Cardiac fibroblast (primary cell): ENCODE data around the gene CT45A5.
"Not testable (repeated sequence)": the region's sequence is repeated elsewhere in the genome, so short reads cannot be mapped to it uniquely, and the experiment has no call there.

ENCODE experiments used
- DNase-seq, 2 donors: peaks; one replicate each; pipeline versions ENCODE4 v3.0.0 to v3.0.0-alpha.2; 2010; ENCODE audit warnings: low read depth in 2 of 2
- H3K4me3 ChIP-seq, 2 donors: replicated peaks in 1 of 2; 1 replicate in 1 of 2; 2 replicates in 1 of 2; pipeline ENCODE4 v1.5.1; 2011; ENCODE audit warnings: low read depth in 2 of 2, low read length in 2 of 2, mild to moderate bottlenecking in 2 of 2, moderate library complexity in 1 of 2
- TF ChIP-seq, protein P1 (sequence below): IDR thresholded peaks from one replicate; pipeline ENCODE4 v1.5.1; 2011; ENCODE audit warnings: low read depth, mild to moderate bottlenecking, low read length, inconsistent platforms

Gene CT45A5, protein sequence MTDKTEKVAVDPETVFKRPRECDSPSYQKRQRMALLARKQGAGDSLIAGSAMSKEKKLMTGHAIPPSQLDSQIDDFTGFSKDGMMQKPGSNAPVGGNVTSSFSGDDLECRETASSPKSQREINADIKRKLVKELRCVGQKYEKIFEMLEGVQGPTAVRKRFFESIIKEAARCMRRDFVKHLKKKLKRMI

DNA sequence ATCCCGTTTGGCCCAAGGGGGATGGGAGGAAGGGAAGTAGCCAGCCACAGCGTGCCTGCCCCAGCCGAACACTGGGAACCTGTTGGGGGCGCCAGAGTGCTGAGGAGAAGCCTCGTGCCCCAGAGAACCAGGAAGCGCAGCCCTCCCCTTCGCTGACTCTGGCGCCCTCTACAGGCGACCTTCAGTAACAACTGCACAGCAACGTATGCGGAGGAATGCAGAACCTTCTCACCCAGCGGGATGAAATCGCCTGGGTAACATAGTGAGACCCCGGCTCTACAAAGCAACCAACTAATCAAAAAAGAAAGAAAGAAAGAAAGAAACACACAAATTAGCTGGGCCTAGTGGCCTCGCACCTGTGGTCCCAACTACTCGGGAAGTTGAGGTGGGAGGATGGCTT, at the start of gene CT45A5:
CT45A5 (minus strand) TSS at position 101 of the 400 bp plus-strand sequence. CDS start 3,774 bp downstream, outside the sequence.
- H3K4me3 ChIP-seq, DNase-seq: not testable (repeated sequence)

DNA sequence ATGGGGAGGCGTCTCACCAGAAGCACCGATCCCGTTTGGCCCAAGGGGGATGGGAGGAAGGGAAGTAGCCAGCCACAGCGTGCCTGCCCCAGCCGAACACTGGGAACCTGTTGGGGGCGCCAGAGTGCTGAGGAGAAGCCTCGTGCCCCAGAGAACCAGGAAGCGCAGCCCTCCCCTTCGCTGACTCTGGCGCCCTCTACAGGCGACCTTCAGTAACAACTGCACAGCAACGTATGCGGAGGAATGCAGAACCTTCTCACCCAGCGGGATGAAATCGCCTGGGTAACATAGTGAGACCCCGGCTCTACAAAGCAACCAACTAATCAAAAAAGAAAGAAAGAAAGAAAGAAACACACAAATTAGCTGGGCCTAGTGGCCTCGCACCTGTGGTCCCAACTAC, 34.6 kb upstream of the CT45A5 start, which contains the start of gene CT45A2:
CT45A2 (minus strand) TSS at position 101 of the 400 bp plus-strand sequence. CDS start 3,747 bp downstream, outside the sequence.
- not testable (repeated sequence) for H3K4me3 ChIP-seq, DNase-seq

DNA sequence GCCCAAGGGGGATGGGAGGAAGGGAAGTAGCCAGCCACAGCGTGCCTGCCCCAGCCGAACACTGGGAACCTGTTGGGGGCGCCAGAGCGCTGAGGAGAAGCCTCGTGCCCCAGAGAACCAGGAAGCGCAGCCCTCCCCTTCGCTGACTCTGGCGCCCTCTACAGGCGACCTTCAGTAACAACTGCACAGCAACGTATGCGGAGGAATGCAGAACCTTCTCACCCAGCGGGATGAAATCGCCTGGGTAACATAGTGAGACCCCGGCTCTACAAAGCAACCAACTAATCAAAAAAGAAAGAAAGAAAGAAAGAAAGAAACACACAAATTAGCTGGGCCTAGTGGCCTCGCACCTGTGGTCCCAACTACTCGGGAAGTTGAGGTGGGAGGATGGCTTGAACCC, 17.4 kb upstream of the CT45A5 start, which contains the start of gene CT45A6:
CT45A6 (minus strand) TSS at position 101 of the 400 bp plus-strand sequence. CDS start 3,794 bp downstream, outside the sequence.
- DNase-seq, H3K4me3 ChIP-seq: not testable (repeated sequence)

DNA sequence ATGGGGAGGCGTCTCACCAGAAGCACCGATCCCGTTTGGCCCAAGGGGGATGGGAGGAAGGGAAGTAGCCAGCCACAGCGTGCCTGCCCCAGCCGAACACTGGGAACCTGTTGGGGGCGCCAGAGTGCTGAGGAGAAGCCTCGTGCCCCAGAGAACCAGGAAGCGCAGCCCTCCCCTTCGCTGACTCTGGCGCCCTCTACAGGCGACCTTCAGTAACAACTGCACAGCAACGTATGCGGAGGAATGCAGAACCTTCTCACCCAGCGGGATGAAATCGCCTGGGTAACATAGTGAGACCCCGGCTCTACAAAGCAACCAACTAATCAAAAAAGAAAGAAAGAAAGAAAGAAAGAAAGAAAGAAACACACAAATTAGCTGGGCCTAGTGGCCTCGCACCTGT, 17.2 kb downstream of the CT45A5 start, which contains the start of gene CT45A3:
CT45A3 (minus strand) TSS at position 101 of the 400 bp plus-strand sequence. CDS start 3,747 bp downstream, outside the sequence.
- not testable (repeated sequence) for H3K4me3 ChIP-seq, DNase-seq

DNA sequence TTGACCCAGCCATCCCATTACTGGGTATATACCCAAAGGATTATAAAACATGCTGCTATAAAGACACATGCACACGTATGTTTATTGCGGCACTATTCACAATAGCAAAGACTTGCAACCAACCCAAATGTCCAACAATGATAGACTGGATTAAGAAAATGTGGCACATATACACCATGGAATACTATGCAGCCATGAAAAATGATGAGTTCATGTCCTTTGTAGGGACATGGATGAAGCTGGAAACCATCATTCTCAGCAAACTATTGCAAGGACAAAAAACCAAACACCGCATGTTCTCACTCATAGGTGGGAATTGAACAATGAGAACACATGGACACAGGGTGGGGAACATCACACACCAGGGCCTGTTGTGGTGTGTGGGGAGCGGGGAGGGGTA, 40.6 kb downstream of the CT45A5 start:
- not testable (repeated sequence) for DNase-seq, H3K4me3 ChIP-seq

DNA sequence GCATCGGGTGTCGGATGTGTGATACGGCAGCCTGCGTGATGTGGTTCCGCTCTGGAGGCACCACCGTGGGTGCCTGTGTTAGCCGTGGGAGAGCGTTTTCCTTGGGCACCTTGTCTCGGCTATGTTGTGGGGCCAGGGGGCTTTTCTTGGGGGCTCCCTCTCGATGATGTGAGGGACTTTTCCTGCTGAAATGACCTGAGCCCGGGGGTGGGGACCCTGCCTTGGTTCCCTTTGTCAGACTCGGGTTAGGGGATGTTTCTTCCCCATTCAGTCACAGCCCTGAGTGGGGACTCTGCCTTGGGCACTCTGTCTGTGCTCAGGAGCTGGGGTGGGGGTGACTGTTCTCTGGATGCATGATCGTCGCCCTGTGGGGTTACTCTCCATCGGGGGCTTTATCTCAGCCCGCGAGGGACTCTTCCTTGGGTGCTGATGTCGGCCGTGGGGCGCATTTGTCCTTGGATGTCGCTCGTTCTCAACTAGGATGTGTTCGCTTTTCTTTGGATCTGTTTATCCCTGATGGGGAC, 44.0 kb downstream of the CT45A5 start:
- no peak for DNase-seq
- no peak overlapping the region for H3K4me3 ChIP-seq
- TF ChIP-seq, protein P1, sequence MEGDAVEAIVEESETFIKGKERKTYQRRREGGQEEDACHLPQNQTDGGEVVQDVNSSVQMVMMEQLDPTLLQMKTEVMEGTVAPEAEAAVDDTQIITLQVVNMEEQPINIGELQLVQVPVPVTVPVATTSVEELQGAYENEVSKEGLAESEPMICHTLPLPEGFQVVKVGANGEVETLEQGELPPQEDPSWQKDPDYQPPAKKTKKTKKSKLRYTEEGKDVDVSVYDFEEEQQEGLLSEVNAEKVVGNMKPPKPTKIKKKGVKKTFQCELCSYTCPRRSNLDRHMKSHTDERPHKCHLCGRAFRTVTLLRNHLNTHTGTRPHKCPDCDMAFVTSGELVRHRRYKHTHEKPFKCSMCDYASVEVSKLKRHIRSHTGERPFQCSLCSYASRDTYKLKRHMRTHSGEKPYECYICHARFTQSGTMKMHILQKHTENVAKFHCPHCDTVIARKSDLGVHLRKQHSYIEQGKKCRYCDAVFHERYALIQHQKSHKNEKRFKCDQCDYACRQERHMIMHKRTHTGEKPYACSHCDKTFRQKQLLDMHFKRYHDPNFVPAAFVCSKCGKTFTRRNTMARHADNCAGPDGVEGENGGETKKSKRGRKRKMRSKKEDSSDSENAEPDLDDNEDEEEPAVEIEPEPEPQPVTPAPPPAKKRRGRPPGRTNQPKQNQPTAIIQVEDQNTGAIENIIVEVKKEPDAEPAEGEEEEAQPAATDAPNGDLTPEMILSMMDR: no peak

DNA sequence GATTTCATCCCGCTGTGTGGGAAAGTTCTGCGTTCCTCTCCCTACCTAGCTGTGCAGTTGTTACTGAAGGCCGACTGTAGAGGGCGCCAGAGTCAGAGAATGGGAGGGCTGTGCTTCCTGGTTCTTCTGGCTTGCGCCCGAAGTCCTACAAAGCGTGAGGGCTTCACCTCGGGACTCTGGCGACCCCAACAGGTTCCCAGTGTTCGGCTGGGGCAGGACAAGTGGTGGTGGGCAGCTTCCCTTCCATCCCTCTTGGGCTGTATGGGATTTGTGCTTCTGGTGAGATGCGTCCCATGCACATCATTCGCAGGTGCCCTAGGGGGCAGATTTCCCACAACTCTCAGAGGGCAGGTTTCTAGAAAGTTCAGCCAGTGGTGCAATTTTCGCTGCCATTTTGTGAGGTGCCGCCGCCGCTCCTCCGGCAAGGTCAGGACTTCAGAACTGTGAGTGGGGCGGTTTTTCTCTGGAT, 44.6 kb downstream of the CT45A5 start:
- H3K4me3 ChIP-seq: no peak overlapping the region
- DNase-seq: peak in 1 of 2 donors; percentile 0
- TF ChIP-seq, protein P1: peak; percentile 8

DNA sequence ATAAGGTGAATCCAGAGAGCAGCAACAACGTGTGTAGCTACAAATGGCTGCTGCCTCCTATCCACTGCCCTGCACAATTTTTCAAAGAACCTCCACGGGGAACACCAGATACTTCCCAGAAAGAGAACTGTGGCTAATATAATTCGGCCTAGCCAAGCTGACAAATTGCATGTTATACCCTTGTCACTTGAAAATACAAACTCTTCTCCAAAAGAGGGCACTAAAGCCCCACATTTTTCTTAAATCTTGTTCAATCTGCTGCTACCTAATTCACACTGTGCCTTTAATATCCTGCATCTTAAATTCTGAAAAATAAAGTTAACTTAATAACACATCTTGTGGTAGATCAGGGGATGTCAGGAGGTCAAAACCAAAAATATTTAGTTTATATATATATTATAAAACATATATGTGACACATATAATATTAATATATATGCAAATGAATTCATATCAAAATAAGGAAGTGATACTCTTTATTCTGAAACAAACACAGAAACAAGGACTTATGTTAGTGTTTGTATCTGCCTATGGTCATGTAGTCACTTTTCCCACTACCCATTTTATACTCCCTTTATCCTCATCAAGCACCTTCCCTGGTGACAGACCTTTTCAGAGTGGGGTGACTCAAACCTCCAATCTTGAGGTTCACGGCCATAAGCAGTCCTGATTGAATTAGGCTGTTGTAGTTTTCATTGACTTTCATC, 47.8 kb downstream of the CT45A5 start:
- DNase-seq: peak; percentile 1 to 3
- H3K4me3 ChIP-seq: no peak overlapping the region

DNA sequence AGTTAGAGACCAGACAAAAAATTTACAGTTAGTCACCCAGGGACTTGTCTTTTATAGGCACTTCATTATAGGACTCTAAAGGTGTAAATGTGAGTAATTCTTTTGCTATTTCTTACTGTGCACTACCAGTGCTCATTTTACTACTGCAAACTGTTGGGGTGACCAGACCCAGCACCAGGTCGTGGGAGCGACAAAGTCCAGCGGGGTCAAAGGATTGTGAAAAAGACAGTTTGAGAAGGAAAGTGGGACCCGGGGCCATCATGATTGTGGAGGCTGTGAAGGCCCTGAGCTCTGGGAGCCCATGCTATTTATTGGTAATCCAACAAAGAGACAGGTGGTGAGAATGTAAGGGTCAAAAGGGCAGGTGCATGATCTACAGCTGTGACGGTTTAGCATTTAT, 50.6 kb downstream of the CT45A5 start:
- not testable (repeated sequence) for H3K4me3 ChIP-seq, DNase-seq

More for the DNA sequence above, 47.8 kb downstream of the CT45A5 start:
- TF ChIP-seq, protein P1: no peak
